Measurements from ENCODE around the gene GBGT1. TPM values are rescaled to one million over a fixed set of nuclear protein-coding genes. Genes with fewer than 3 reads are reported as not detected.

Gene GBGT1
- polyA plus RNA-seq, 1 donor from 2014 or later, result not detected

DNA sequence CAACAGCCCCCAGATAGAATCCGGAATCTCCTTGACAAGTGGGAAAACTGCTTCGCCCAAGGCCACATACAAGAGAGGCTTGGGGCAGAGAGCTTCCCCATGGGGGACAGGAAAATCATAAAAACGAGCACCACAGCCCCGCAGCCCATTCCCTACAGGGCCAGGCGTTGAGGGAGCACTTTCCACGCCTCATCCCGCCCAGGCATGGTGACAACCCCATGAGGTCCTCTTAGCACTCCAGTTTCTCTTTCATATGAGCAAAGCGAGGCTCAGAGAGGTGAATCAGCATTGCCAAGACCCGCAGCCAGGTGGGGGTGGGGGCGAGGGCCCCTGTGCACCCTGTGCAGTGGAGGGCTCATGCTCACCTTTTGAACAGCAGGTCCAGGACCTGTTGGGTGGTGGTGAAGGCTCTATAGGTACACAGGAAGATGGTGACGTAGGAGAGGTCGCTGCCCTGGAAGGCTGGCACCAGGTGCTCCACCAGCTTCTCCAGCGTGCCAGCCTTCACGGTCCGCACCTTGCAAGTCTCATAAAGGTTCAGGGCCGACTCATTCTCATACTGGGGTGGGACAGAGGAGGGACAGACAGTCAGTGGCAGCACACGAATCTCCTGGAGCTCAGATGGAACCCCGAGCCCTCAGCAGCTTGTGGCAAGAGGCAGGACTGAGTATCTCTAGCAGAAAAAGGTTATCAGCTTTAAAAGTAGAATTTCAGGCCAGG is 53.6 kb downstream of the GBGT1 start:
- Histone ChIP-seq H3K36me3 (ENCODE audit: insufficient read depth, low read length) (no peaks in the 10 kb centered on the region), H3K27ac (ENCODE audit: low read length) (no peak overlapping the region)

GRCh38 chr9:133108794-133109641 is 54.7 kb downstream of the GBGT1 start:
- Histone ChIP-seq H2AFZ (ENCODE audit: low read depth, low read length) (no peak overlapping the region), H3K9me3 (ENCODE audit: low read length) (no peaks in the 10 kb centered on the region)

More for the DNA sequence above, 53.6 kb downstream of the GBGT1 start:
- Histone ChIP-seq H3K4me2 (ENCODE audit: low read length) (no peak overlapping the region), H4K20me1 (ENCODE audit: insufficient read depth) (peaks cover 14% of the 10 kb centered on the region), H3K9me2 (ENCODE audit: insufficient read depth, low read length) (no peaks in the 10 kb centered on the region), H3K9me3 (ENCODE audit: low read length) (no peaks in the 10 kb centered on the region), H3K4me3 (ENCODE audit: low read length) (no peak overlapping the region), H2AFZ (ENCODE audit: low read depth, low read length) (no peak overlapping the region), H3K9ac (ENCODE audit: low read length) (no peak overlapping the region), H3F3A (ENCODE audit: insufficient read depth, low read length, poor library complexity, severe bottlenecking) (no peaks in the 10 kb centered on the region), H3K79me2 (replicated peaks; ENCODE audit: insufficient read depth, low read length) (peaks cover 10% of the 10 kb centered on the region), H3K27me3 (ENCODE audit: insufficient read depth, low read depth, low read length) (no peaks in the 10 kb centered on the region)
- TF ChIP-seq POLR2AphosphoS5 (IDR thresholded peaks at IDR 0.05) (peak; percentile 8), MXI1 (conservative IDR thresholded peaks at IDR 0.05; ENCODE audit: poor library complexity, severe bottlenecking) (no peak)
- TF ChIP-seq, protein P1, sequence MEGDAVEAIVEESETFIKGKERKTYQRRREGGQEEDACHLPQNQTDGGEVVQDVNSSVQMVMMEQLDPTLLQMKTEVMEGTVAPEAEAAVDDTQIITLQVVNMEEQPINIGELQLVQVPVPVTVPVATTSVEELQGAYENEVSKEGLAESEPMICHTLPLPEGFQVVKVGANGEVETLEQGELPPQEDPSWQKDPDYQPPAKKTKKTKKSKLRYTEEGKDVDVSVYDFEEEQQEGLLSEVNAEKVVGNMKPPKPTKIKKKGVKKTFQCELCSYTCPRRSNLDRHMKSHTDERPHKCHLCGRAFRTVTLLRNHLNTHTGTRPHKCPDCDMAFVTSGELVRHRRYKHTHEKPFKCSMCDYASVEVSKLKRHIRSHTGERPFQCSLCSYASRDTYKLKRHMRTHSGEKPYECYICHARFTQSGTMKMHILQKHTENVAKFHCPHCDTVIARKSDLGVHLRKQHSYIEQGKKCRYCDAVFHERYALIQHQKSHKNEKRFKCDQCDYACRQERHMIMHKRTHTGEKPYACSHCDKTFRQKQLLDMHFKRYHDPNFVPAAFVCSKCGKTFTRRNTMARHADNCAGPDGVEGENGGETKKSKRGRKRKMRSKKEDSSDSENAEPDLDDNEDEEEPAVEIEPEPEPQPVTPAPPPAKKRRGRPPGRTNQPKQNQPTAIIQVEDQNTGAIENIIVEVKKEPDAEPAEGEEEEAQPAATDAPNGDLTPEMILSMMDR (IDR thresholded peaks at IDR 0.05; ENCODE audit: poor library complexity, severe bottlenecking), result no peak

More at GRCh38 chr9:133108794-133109641, 54.7 kb downstream of the GBGT1 start:
- no peaks in the 10 kb centered on the region for H3K9me2 ChIP-seq (ENCODE audit: insufficient read depth, low read length)
- no peaks in the 10 kb centered on the region for H3K79me2 ChIP-seq (replicated peaks; ENCODE audit: insufficient read depth, low read length)
- H4K20me1 ChIP-seq (ENCODE audit: insufficient read depth), result peaks cover 4% of the 10 kb centered on the region
- H3K9ac ChIP-seq (ENCODE audit: low read length), result no peak overlapping the region
- TF ChIP-seq POLR2AphosphoS5 (IDR thresholded peaks at IDR 0.05) (no peak), MXI1 (conservative IDR thresholded peaks at IDR 0.05; ENCODE audit: poor library complexity, severe bottlenecking) (no peak), EZH2 (IDR thresholded peaks at IDR 0.05; ENCODE audit: borderline replicate concordance, insufficient read depth, low read length, poor library complexity, severe bottlenecking) (no peak), REST (IDR thresholded peaks at IDR 0.05; ENCODE audit: borderline replicate concordance) (no peak)
- TF ChIP-seq, protein P1 (IDR thresholded peaks at IDR 0.05; ENCODE audit: poor library complexity, severe bottlenecking), result no peak
- no peaks in the 10 kb centered on the region for H3K36me3 ChIP-seq (ENCODE audit: insufficient read depth, low read length)
- H3K4me3 ChIP-seq (ENCODE audit: low read length), result no peak overlapping the region
- H3F3A ChIP-seq (ENCODE audit: insufficient read depth, low read length, poor library complexity, severe bottlenecking), result no peaks in the 10 kb centered on the region
- H3K4me2 ChIP-seq (ENCODE audit: low read length), result no peak overlapping the region
- no peak overlapping the region for H3K27ac ChIP-seq (ENCODE audit: low read length)
- H3K27me3 ChIP-seq (ENCODE audit: insufficient read depth, low read depth, low read length), result no peaks in the 10 kb centered on the region
